Cerebellar nuclear complex (tissue), 1 donor: ENCODE measurements around the gene KLF17.

Experiments
- DNase-seq, 2 experiments: peaks; one replicate each; lab custom pipeline; 2025; lab: John Stamatoyannopoulos, UW

The KLF17 gene, protein sequence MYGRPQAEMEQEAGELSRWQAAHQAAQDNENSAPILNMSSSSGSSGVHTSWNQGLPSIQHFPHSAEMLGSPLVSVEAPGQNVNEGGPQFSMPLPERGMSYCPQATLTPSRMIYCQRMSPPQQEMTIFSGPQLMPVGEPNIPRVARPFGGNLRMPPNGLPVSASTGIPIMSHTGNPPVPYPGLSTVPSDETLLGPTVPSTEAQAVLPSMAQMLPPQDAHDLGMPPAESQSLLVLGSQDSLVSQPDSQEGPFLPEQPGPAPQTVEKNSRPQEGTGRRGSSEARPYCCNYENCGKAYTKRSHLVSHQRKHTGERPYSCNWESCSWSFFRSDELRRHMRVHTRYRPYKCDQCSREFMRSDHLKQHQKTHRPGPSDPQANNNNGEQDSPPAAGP

DNA sequence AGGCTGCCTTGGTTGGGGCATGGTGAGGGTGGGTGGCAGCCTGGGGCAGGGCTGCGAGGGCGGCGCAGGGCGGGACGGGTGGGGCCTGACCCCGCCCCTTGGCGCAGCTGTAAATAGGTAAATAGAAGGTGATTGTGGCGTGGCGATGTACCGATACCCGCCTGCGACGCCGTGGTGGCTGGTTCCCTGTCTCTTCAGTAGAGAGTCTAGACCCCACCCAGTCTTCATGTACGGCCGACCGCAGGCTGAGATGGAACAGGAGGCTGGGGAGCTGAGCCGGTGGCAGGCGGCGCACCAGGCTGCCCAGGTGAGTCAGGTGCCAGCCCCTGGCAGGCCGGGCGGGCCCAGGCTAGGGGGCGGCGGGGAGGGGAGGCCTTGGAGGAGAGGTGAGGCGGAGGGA lies at the start of gene KLF17:
Gene KLF17 (plus strand): TSS at position 140 of the 400 bp plus-strand sequence. CDS start 87 bp downstream, at position 227.
- no peak for DNase-seq

DNA sequence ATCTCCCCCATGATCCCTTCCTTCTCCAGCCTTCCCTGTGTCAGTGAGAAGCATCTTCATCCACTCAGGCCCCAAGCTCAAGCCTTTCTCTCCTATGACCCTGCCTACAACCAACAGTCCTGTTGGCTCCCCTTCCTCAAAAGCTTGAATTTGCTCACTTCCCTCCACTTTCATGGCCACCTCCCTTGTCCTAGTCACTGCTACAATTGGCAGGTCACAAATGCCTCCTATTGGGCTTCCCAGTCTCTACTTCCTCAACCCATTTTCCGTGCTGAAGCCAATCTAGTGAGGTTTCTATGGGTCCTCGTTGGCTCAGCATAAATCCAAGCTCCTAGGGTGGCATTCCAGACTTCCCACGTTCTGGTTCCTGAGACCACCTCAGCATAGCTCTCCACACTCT lies 47.2 kb upstream of the KLF17 start:
- DNase-seq = no peak

DNA sequence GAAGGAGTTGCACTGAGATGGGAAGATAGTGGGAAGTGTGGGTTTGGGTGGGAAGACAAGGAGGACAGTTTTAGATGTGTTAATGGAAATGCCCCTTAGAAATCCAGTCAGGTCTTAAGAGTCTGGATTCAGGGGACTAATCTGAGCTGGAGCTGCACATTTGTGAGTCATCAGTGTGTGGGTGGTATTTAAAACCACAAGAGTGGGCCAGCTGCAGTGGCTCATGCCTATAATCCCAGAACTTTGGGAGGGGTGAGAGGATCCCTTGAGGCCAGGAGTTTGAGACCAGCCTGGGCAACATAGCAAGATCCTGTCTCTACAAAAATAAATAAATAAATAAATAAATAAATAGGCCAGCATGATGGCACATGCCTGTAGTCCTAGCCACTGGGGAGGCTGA lies 46.4 kb upstream of the KLF17 start:
- no peak for DNase-seq

DNA sequence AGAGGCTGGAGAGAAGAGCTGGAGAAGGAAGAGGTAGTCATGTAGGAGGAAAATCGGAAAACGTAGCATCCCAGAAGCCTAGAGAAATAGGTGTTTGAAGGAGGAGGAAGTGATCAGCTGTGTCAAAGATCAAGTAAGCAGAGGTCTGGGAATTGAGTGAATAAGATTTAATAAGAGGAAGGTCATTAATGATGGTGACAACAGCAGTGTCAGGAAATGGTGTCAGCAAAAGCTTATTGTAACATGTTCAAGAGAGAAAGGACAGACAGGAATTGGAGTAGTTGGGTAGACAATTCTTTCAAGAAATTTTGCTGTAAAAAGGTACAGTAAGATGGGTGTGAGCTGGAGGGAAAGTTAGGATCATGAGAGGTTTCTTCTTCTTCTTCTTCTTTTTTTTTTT lies 45.8 kb upstream of the KLF17 start:
- no peak for DNase-seq

DNA sequence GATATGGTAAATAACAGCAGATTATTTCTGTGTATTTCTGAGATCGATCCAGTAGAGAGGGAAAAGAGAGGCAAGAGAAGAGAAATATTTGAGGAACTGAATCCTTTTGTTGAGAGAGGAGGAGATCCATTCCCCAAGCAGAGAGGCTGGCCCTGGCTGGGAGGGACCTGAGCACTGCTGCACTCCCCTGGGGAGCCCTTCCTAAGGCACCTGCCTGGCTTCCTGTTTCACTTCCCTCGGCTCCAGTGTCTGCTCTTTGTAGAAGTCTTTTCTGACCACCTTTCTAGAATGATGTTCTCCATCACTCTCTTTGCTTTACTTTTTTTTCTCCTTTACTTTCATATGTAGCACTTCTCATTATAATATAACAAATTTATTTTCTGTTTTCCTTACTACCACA lies 45.1 kb upstream of the KLF17 start:
- DNase-seq = no peak

DNA sequence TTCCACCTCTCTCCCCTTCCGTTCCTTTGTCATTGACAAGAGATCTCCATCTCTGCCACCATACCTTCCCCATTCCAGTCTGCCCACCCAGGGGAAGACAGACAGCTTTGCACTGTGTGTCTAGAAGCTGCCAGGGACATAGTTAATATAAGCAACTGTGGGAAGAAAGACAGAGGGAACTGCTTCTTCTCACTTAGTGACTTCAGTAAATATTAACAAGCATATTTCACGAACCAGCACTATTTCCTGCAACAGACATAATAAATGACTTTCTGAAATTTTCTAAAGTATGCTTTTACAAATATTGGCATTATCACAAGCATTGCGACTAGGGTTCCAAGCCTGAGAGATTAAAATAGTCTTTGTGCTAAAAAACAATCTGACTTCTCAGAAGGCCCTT lies 44.2 kb upstream of the KLF17 start:
- DNase-seq = no peak

DNA sequence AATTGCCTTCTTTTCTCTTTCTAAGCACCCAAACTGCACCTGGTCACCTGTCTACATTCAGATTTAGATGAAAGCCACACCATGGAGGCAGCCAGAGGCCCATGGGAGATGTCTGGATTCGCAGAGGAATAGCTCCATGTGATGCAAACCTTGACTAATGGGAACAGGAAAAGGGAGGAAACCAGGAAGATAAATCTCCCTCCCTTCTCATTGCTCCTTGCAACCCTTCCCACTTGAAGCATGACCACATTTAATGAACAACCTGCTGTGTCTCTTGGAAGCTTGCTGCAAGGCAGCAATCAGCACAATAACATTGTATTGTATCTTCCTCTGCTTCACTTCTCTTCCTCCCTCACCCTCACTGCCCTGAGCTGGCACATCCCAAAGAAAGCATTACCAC lies 42.6 kb upstream of the KLF17 start:
- no peak for DNase-seq

DNA sequence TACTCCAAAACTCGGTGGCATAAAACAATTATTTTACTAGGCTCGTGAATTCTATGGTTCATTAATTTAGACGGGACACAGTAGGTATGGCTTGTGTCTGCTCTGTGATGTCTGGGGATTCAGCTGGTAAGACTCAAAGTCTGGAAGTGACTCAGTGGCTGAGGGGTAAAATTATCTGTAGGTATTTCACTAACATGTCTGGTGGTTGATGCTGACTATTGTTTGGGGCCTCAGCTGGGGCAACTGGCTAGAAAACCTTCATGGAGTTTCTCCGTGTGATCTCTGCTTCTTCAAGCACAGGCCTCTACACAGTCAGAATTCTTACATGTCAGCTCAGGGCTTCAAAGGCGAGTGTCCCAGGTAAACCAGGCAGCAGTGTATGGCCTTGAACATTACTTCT lies 41.2 kb upstream of the KLF17 start:
- DNase-seq = no peak

DNA sequence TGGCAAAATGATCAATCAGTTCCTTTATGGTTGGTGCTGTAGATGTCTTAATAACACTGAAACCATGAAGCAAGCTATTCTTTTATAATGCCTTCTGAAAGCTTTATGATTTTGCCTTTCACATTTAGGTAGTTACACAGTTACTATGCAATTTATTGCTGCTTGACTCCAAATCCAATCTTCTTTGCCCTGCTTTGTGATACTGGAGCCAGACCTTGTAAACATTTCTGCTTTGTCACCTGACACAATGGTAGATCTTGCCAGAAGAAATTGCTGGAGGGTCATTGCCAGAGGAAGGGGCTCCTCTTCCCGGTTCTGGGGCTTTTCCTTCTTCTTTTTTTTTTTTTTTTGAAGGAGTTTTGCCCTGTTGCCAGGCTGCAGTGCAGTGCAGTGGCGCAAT lies 40.5 kb upstream of the KLF17 start:
- DNase-seq = no peak

DNA sequence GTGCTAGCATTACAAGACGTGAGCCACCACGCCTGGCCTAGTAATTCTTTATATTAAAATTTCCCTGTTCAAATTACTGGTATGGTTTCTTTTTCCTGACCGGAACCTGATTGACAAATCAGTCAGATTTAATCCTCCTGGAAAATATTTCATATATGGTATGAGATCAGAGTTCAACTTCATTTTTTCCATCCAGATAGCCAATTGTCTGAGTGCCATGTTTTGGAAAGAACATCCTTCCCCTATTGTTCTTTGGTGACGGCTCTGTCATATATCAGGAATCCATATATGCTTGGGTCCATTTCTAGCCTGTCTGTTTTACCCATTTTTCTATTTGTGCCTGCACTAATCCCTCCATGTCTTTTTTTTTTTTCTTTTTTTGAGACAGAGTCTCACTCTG lies 39.1 kb upstream of the KLF17 start:
- no peak for DNase-seq

DNA sequence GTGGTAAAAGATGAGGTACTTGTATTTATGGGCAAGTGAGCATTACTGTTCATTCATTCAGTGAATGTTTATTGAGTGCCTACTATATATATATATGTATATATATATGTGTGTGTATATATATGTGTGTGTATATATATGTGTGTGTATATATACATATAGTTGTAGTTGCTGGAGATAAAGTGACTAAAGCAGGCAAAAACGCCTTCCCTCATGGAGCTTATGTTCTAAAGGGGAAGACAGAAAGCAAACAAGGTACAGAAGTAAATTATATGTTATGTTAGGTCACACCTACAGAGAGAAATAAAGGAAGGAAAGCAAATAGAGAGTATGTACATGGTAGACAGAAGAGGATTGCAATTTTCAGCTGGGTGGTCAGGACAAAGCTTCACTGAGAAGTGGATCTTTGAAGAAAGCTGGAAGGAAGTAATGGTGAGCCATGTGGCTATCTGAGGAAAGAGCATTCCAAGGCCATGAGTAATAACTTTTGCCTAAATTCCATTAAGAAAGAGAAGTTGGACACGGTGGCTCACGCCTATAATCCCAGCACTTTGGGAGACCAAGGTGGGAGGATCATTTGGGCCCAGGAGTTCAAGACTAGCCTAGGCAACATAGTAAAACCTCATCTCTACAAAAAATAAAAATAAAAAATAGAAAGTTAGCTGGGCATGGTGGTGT lies 33.5 kb upstream of the KLF17 start:
- DNase-seq = no peak

DNA sequence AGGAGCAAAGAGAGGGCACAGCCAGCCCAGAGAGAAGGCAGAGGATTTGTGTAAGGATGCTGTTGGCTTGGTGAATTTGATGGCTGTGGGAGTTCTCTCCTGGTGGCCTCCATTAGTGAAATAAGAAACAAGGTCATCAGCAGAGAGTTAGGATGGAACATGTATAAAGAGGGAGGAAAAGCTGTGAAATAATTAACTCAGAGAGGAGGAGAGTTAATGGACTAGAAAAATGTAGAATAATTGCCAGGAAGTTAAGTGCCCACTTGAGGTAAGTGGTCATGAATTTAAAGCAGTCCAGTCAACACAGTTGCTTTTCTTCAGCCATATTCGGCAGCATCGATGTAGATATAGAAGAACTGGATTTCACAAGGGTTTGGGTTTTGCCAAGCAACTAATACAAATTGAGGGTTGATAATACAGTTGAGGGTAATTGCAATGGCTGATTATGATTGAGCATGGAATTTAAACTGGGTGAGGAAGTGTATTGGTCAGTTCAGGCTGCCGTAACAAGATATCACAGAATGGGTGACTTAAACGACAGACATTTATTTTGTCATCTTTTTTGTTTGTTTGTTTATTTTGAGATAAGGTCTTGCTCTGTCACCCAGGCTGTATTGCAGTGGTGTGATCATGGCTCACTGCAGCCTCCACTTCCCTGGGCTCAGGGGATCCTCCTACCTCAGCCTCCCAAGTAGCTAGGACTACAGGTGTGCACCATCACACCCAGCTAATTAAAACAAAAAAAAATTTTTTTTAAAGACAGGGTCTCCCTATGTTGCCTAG lies 31.7 kb upstream of the KLF17 start:
- no peak for DNase-seq

DNA sequence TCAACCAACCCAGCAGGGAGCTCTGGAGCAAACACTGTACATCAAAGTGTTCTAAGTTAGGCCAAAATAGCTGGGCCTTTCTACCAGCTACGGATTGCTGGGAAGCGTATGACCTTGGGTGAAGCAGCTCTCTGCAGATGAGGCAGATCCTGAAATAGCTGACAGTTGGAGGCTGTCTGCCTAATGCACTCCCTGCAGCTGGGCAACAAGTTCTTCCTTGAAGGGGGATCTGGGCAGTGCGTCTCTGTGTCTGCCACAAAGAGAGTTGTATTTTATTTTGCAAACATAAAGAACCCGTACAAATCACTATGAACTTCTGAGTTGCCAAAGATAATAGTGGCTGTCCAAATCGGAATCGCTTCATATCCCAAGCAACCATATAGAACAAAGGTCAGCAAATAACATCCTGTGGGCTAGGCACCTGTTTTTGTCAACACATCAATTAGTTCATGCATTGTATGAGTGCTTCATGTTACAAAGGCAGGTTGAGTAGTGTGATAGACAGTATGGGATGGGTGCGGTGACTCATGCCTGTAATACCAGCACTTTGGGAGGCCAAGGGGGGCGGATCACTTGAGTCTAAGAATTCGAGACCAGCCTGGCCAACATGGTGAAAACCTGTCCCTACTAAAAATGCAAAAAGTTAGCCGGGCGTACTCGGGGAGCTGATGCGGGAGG lies 29.1 kb upstream of the KLF17 start:
- DNase-seq = no peak

DNA sequence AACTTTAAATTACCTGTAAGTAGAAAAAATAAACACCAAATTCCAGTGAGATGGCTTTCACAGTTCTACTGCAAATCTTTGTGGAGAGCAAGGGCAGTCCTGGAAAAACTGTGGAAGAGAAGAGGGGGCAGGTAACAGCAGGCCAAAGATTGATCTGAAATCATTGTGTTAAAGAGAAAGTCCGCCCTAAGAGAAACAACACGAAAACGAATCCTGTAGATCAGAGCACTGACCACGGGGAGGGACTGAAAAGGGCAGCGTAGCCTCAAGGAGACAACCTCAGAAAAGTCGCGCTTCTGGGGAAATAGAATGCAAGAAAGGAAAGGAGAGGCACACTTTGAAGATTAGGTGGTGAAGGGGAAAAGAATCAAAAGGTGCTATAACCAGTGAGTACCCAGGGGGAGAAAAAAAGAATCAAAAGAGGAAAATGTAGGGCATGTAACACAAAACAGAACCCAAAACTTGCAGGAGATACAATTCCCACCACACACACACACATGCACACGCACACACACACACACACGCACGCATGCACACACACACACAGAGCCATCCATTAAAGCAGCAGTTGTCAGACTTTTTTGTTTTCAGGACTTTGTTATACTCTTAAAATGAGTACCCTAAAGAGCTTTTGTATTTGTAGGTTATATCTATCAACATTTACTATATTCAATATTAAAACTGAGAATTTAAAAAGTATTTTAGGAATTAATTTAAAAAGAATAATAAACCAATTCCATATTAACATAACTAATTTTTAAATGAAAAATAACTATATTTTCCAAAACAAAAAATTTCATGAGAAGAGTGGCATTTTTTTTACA lies 28.0 kb upstream of the KLF17 start:
- DNase-seq = no peak

DNA sequence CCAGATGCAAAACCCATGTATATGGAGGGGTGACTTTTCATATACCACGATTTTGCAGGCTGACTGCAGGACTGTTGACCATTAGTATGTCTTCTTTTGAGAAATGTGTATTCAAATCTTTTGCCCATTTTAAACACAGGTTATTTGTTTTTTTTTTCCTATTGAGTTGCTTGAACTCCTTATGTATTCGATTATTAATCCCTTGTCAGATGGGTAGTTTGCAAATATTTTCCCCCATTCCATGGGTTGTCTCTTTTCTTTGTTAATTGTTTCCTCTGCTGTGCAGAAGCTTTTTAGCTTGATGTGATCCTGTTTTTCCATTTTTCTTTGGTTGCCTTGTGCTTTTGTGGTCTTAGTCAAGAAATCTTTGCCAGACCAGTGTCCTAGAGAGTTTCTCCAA lies 24.6 kb upstream of the KLF17 start:
- DNase-seq = no peak

DNA sequence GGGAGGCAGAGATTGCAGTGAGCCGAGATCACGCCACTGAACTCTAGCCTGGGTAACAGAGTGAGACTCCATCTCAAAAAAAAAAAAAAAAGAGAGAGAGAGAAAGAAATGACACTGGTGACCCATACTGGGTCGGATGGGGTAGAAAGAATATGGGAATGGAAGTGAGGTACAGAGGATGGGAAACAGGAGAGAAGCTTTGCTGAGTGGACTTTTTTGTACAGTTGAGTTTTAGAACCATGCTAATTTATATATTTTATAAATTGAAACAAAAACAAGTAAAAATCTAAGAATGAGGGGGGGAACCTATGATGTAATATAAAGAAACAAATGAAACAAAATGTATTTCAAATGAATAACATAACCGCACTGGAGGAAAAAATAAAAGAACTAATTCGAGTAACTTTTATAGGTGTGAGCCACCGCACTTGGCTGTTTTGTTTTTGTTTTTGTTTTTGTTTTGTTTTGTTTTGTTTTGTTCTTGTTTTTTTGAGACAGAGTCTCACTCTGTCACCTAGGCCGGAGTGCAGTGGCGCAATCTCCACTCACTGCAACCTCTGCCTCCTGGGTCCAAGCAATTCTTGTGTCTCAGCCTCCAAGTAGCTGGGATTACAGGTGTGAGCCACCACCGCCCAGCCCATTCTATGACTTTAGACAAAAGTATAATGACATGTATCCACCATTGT lies 18.3 kb upstream of the KLF17 start:
- no peak for DNase-seq

DNA sequence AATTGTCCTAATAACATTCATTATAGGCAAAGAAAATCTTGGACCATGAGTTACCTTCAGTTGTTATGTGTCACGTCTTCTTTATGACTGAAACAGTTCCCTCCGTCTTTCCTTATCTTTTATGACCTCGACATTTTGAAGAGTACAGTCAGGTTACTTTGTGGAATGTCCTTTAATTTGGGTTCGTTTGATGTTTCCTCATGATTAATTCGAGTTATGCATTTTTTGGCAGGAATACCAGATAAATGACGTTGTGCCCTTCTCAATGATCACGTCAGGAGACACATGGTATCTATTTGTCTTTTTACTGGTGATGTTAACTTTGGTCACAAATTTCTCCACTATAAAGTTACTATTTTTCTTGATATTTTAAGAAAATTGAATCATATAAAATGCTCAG lies 17.3 kb upstream of the KLF17 start:
- no peak for DNase-seq

DNA sequence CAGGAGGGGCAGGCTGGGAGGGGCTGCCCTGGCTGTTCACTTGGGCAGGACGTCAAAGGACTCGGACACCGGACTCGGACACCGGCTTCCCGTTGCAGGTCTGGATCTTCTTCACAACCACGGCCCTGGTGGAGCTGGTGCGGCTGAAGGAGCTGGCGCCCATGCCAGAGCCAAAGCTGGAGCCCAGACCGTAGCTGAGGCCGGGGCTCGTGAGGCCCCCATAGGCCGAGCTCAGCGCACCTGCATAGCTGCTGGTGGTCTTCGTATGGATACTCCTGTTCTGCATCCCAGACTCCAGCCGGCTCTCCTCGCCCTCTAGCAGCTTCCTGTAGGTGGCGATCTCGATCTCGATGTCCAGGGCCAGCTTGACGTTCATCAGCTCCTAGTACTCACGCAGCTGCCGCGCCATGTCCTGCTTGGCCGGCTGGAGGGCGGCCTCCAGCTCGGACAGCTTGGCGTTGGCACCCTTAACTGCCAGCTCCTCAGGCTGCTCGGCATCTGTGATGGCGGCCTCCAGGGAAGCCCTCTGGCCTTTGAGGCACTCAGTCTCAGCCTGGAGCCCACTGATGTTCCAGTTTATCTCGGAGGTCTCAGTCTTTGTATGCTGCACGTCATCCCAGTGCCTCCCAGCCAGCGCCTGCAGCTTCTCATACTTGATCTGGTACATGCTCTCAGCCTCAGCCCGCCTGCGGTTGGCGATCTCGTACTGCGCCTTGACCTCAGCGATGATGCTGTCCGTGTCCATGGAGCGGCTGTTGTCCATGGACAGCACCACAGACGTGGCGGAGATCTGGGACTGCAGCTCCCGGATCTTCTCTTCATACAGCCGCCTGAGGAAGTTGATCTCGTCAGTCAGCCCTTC lies 15.1 kb upstream of the KLF17 start:
- DNase-seq = no peak

DNA sequence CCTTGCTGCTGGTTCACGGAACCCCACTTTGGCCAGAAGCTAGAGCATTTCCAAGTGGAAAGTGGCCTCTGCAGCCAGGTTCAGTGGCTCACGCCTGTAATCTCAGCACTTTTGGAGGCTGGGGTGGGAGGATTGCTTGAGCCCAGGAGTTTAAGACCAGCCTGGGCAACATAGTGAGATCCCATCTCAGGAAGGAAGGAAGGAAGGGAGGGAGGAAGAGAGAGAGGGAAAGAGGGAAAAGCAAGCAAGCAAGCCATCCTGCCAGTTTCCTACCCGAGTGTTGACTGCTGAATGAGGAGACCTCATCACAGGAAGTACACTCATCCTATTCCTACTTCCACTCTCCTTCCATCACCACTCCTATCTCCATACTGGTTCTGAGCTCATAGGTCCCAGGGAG lies 12.8 kb upstream of the KLF17 start:
- no peak for DNase-seq

DNA sequence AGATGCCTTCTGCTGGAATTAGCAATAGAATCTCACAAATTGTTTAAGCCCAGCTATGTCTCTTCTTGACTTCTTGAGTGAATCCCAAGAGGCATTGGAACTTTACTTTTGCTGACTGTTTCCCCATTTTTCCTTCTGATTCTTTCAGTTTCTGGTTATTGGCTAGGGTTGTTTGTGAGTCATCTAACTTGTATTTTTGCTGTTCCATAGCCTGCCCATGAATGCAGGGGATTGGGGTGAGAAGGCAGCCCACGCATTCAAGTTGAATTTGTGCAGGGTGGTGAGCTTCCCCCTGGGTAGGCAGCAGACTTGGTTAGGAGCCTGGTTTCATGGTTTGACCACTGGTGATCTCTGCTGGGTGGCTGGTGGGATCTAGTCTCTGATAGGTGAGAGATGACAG lies 10.4 kb upstream of the KLF17 start:
- no peak for DNase-seq
